ENCODE results near the gene PPIF.

DNA sequence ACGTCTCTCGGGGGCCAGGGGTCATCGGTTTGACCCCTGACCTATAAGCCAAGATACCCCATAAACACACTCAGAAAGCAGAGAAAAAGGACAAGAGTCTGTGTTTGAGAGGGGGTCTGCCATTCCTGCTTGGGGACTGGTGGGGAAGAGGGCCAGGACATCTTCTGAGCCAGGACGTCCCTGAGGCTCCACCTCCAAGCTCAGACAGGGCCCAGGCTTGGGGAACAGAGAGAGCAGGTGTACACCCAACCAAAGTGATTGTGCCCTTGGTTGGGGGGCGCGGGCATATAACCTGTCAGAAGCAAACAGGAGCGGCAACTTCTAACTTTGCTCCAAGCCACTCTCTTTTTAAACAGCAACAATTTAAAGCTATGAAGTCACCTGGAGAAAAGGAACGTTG, 33.9 kb upstream of the PPIF start:
- no peak for TF ChIP-seq NFIC (IDR thresholded peaks at IDR 0.05)
- no peak for TF ChIP-seq YY1 (IDR thresholded peaks at IDR 0.05; ENCODE audit: low read depth)
- no peak for TF ChIP-seq CEBPB (IDR thresholded peaks at IDR 0.05)
- TF ChIP-seq CREB1 (IDR thresholded peaks at IDR 0.05; ENCODE audit: low read depth) = no peak
- no peak for TF ChIP-seq TAF1 (IDR thresholded peaks at IDR 0.05; ENCODE audit: low read depth)
- no peak for TF ChIP-seq EGR1 (IDR thresholded peaks at IDR 0.05)
- no peak for TF ChIP-seq FOXM1 (IDR thresholded peaks at IDR 0.05; ENCODE audit: borderline replicate concordance, low read depth)
- TF ChIP-seq RAD21 (IDR thresholded peaks at IDR 0.05; ENCODE audit: low read depth) = no peak
- TF ChIP-seq MAX (IDR thresholded peaks at IDR 0.05) = no peak
- no peak for TF ChIP-seq USF1 (IDR thresholded peaks at IDR 0.05)
- no peak for TF ChIP-seq TEAD4 (IDR thresholded peaks at IDR 0.05)
- no peak for TF ChIP-seq REST (IDR thresholded peaks at IDR 0.05; ENCODE audit: low read depth)
